Transverse colon (tissue), 4 donors: Measurements from ENCODE around the gene GPR107. TPM values are rescaled to one million over a fixed set of nuclear protein-coding genes. Genes with fewer than 3 reads are reported as not detected.

ENCODE experiments used
- DNase-seq: peaks from one replicate; pipeline ENCODE4 v3.0.0-alpha.2; 2019
- H3K27ac ChIP-seq, 4 donors: fragments of 200-600 bp; sonication (generic); 2 replicates each; pipeline ENCODE4 v1.5.1; 2016 to 2018; ENCODE audit warnings: inconsistent platforms in 4 of 4
- H3K27me3 ChIP-seq: fragments of 200-600 bp; sonication (generic); 2 replicates; pipeline ENCODE4 v1.5.1; 2017; ENCODE audit warnings: inconsistent platforms
- H3K36me3 ChIP-seq, 4 donors: fragments of 200-600 bp; sonication (generic); 2 replicates each; pipeline ENCODE4 v1.5.1; 2017 to 2019; ENCODE audit warnings: inconsistent platforms in 4 of 4
- H3K4me1 ChIP-seq, 4 donors: fragments of 200-600 bp; sonication (generic); 2 replicates each; pipeline ENCODE4 v1.5.1; 2017 to 2020; ENCODE audit warnings: inconsistent platforms in 4 of 4
- H3K4me3 ChIP-seq, 4 donors: fragments of 200-600 bp; sonication (generic); 1 replicate in 1 of 4; 2 replicates in 3 of 4; pipeline versions ENCODE4 v1.5.1 to v1.6.1; 2017 to 2019; ENCODE audit warnings: inconsistent platforms in 4 of 4
- H3K9me3 ChIP-seq, 2 donors: fragments of 200-600 bp; sonication (generic); 2 replicates each; pipeline ENCODE4 v1.5.1; 2017 to 2019; ENCODE audit warnings: inconsistent platforms in 2 of 2
- CTCF ChIP-seq, 5 experiments: fragments of 200-600 bp in 3 of 5; fragments of 450-650 bp in 2 of 5; sonication (generic) in 3 of 5; IDR thresholded peaks; 1 replicate in 2 of 5; 2 replicates in 3 of 5; pipeline ENCODE4 v1.5.1; 2016 to 2017; ENCODE audit warnings: antibody characterized with exemption in 5 of 5, inconsistent platforms in 3 of 5, mild to moderate bottlenecking in 2 of 5, moderate library complexity in 1 of 5
- EP300 ChIP-seq: sonication (generic); formaldehyde crosslinking; IDR thresholded peaks from one replicate; pipeline ENCODE4 v1.6.1; 2017; ENCODE audit warnings: antibody characterized with exemption, low read depth
- POLR2A ChIP-seq: fragments of 450-650 bp; IDR thresholded peaks from one replicate; pipeline ENCODE4 v1.6.1; 2016; ENCODE audit warnings: antibody characterized with exemption, mild to moderate bottlenecking, moderate library complexity
- POLR2AphosphoS5 ChIP-seq, 3 donors: sonication (generic); formaldehyde crosslinking; IDR thresholded peaks; one replicate each; pipeline ENCODE4 v1.6.1; 2016; ENCODE audit warnings: antibody characterized with exemption in 3 of 3
- WGBS, 2 donors: methylation state at CpG; one replicate each; pipeline ENCODE4 v1.1.5; 2018; ENCODE audit warnings: low coverage in 1 of 2; 5-methylcytosine and 5-hydroxymethylcytosine counted together
- in situ Hi-C, 4 donors: fragments of 200-750 bp; cut with MboI; loops; one replicate each; pipeline versions ENCODE4 v1.15.0 to v1.15.1; 2017; ENCODE audit warnings: low sequenced_read_pairs in 3 of 4, low pct_ligation_motif_present in 1 of 4, low pct_unique_long_range_greater_than_20kb in 1 of 4
- intact Hi-C: fragments of 100-400 bp; cut with DNase I; formaldehyde crosslinking; loops from one replicate; pipeline ENCODE4 v1.15.1; 2023; ENCODE audit warnings: low total_unique reads
- total RNA-seq, 4 donors: library from RNA; depleted of rRNA; stranded (reverse); fragments of >200 nt; gene quantifications; one replicate each; pipeline ENCODE4 v1.1.0, GENCODE V29; 2016

The GPR107 gene
- total RNA-seq, 4 donors from 2014 or later, result 25.7 to 33.7 (median 32.7) TPM

- no CpG with 5 or more reads among the region's 101 CpGs for WGBS, 2 donors
- Histone ChIP-seq H3K36me3 (no peaks in the 10 kb centered on the region), H3K9me3 (no peaks in the 10 kb centered on the region), H3K27ac (peak within 1 kb of the TSS; percentile 80 to 87 (median 84)), H3K27me3 (peaks cover 31% of the 10 kb centered on the region), H3K4me1 (peaks cover 0 to 30% (median 18%) of the 10 kb centered on the region in 4 donors), H3K4me3 (peak within 1 kb of the TSS; percentile 26 to 71 (median 51))
- in situ Hi-C loops, result no loop called here
- intact Hi-C loops, result loop anchor here (5.0 kb wide), 1 partner anchor 220 kb away; no protein-coding TSS in a partner anchor
- peak; percentile 74 for DNase-seq
- TF ChIP-seq EP300 (no peak), CTCF (IDR thresholded peaks at IDR 0.05) (no peak), POLR2AphosphoS5 (IDR thresholded peaks at IDR 0.05) (no peak), POLR2A (no peak)
These were observed 118.6 kb downstream of the GPR107 start, which contains the start of gene NCS1 for GRCh38 chr9:130172161-130172857. Gene NCS1 (plus strand): TSS chr9:130172404. CDS start chr9:130172664, 260 bp downstream.

GRCh38 chr9:130172858-130173665, 119.4 kb downstream of the GPR107 start:
- TF ChIP-seq CTCF (IDR thresholded peaks at IDR 0.05) (no peak), EP300 (no peak), POLR2AphosphoS5 (IDR thresholded peaks at IDR 0.05) (no peak), POLR2A (no peak)
- Histone ChIP-seq H3K27me3 (peaks cover 31% of the 10 kb centered on the region), H3K4me3 (peak overlapping the region; percentile 26 to 71 (median 51)), H3K4me1 (peaks cover 0 to 30% (median 18%) of the 10 kb centered on the region in 4 donors), H3K9me3 (no peaks in the 10 kb centered on the region), H3K36me3 (no peaks in the 10 kb centered on the region), H3K27ac (peak overlapping the region; percentile 80 to 87 (median 84))
- intact Hi-C loops, result loop anchor here (5.0 kb wide), 1 partner anchor 221 kb away; no protein-coding TSS in a partner anchor
- no peak for DNase-seq
- in situ Hi-C loops, result no loop called here
- WGBS, 2 donors, result 15% methylated on average over 4 of the region's 57 CpGs; no CpG with 5 or more reads in 1 of the 2 donors

GRCh38 chr9:130173666-130173983, 119.9 kb downstream of the GPR107 start:
- 71% methylated on average over 7 of the region's 9 CpGs; no CpG with 5 or more reads in 1 of the 2 donors for WGBS, 2 donors
- H3K9me3 ChIP-seq, result no peaks in the 10 kb centered on the region
- no peak for DNase-seq
- in situ Hi-C loops, result no loop called here
- peaks cover 31% of the 10 kb centered on the region for H3K27me3 ChIP-seq
- H3K4me1 ChIP-seq, result peaks cover 0 to 30% (median 20%) of the 10 kb centered on the region in 4 donors
- intact Hi-C loops, result loop anchor here (5.0 kb wide), 1 partner anchor 221 kb away; no protein-coding TSS in a partner anchor
- peak overlapping the region; percentile 26 to 71 (median 51) for H3K4me3 ChIP-seq
- TF ChIP-seq EP300 (no peak), POLR2A (no peak), CTCF (IDR thresholded peaks at IDR 0.05) (no peak), POLR2AphosphoS5 (IDR thresholded peaks at IDR 0.05) (no peak)
- peak overlapping the region; percentile 80 to 87 (median 84) for H3K27ac ChIP-seq
- H3K36me3 ChIP-seq, result no peaks in the 10 kb centered on the region

GRCh38 chr9:130174025-130174424, 120.3 kb downstream of the GPR107 start:
- 80% methylated on average over 7 of the region's 9 CpGs; no CpG with 5 or more reads in 1 of the 2 donors for WGBS, 2 donors
- DNase-seq, result no peak
- in situ Hi-C loops (no loop called here), intact Hi-C loops (loop anchor here (5.0 kb wide), 1 partner anchor 222 kb away; no protein-coding TSS in a partner anchor)
- H3K9me3 ChIP-seq, result no peaks in the 10 kb centered on the region
- peak overlapping the region; percentile 80 to 87 (median 84) for H3K27ac ChIP-seq
- H3K36me3 ChIP-seq, result no peaks in the 10 kb centered on the region
- peaks cover 0 to 30% (median 20%) of the 10 kb centered on the region in 4 donors for H3K4me1 ChIP-seq
- TF ChIP-seq EP300 (no peak), POLR2A (no peak), CTCF (IDR thresholded peaks at IDR 0.05) (no peak), POLR2AphosphoS5 (IDR thresholded peaks at IDR 0.05) (no peak)
- H3K4me3 ChIP-seq, result peak overlapping the region in 3 of 4 donors; percentile 26 to 71 (median 56)
- H3K27me3 ChIP-seq, result peaks cover 31% of the 10 kb centered on the region
